Suprapubic skin (tissue), 4 donors: ENCODE results near the gene USP3. TPM values are rescaled to one million over a fixed set of nuclear protein-coding genes. Genes with fewer than 3 reads are reported as not detected.
A peak's percentile ranks its signal among the peaks of the same experiment; 100 is the strongest.

Experiments
- DNase-seq, 2 donors: peaks; one replicate each; pipeline ENCODE4 v3.0.0-alpha.2; 2019; ENCODE audit warnings: low spot score in 2 of 2
- H3K27ac ChIP-seq: fragments of 200-600 bp; sonication (generic); one replicate; pipeline ENCODE4 v1.5.1; 2019
- H3K27me3 ChIP-seq: fragments of 200-600 bp; sonication (generic); one replicate; pipeline ENCODE4 v1.5.1; 2019
- H3K36me3 ChIP-seq: fragments of 200-600 bp; sonication (generic); one replicate; pipeline ENCODE4 v1.5.1; 2019
- H3K4me1 ChIP-seq: fragments of 200-600 bp; sonication (generic); one replicate; pipeline ENCODE4 v1.5.1; 2019
- H3K4me3 ChIP-seq: fragments of 200-600 bp; sonication (generic); one replicate; pipeline ENCODE4 v1.5.1; 2019; ENCODE audit warnings: mild to moderate bottlenecking
- H3K9me3 ChIP-seq: fragments of 200-600 bp; sonication (generic); one replicate; pipeline ENCODE4 v1.5.1; 2019
- EP300 ChIP-seq: sonication (generic); formaldehyde crosslinking; IDR thresholded peaks from one replicate; pipeline ENCODE4 v1.6.1; 2017; ENCODE audit warnings: antibody characterized with exemption
- POLR2A ChIP-seq, 2 donors: fragments of 450-650 bp; IDR thresholded peaks; one replicate each; pipeline ENCODE4 v1.6.1; 2017; ENCODE audit warnings: antibody characterized with exemption in 2 of 2, mild to moderate bottlenecking in 2 of 2, moderate library complexity in 2 of 2
- POLR2AphosphoS5 ChIP-seq, 3 donors: sonication (generic); formaldehyde crosslinking; IDR thresholded peaks; one replicate each; pipeline ENCODE4 v1.6.1; 2017; ENCODE audit warnings: antibody characterized with exemption in 3 of 3
- WGBS: methylation state at CpG from one replicate; pipeline ENCODE4 v1.1.5; 2018; 5-methylcytosine and 5-hydroxymethylcytosine counted together
- total RNA-seq, 4 donors: library from RNA; depleted of rRNA; stranded (reverse); fragments of >200 nt; gene quantifications; one replicate each; pipeline ENCODE4 v1.1.0, GENCODE V29; 2016
- TF ChIP-seq, protein P1 (sequence below), 2 donors: fragments of 200-600 bp in 1 of 2; fragments of 450-650 bp in 1 of 2; sonication (generic) in 1 of 2; IDR thresholded peaks; one replicate each; pipeline ENCODE4 v1.5.1; 2016 to 2019; ENCODE audit warnings: antibody characterized with exemption in 2 of 2, mild to moderate bottlenecking in 1 of 2, moderate library complexity in 1 of 2

Gene USP3, protein sequence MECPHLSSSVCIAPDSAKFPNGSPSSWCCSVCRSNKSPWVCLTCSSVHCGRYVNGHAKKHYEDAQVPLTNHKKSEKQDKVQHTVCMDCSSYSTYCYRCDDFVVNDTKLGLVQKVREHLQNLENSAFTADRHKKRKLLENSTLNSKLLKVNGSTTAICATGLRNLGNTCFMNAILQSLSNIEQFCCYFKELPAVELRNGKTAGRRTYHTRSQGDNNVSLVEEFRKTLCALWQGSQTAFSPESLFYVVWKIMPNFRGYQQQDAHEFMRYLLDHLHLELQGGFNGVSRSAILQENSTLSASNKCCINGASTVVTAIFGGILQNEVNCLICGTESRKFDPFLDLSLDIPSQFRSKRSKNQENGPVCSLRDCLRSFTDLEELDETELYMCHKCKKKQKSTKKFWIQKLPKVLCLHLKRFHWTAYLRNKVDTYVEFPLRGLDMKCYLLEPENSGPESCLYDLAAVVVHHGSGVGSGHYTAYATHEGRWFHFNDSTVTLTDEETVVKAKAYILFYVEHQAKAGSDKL
- 100 to 1,000 TPM in 1 of 4 donors, 10 to 100 TPM in 3; 43.2 to 105 (median 48.0) TPM for total RNA-seq

DNA sequence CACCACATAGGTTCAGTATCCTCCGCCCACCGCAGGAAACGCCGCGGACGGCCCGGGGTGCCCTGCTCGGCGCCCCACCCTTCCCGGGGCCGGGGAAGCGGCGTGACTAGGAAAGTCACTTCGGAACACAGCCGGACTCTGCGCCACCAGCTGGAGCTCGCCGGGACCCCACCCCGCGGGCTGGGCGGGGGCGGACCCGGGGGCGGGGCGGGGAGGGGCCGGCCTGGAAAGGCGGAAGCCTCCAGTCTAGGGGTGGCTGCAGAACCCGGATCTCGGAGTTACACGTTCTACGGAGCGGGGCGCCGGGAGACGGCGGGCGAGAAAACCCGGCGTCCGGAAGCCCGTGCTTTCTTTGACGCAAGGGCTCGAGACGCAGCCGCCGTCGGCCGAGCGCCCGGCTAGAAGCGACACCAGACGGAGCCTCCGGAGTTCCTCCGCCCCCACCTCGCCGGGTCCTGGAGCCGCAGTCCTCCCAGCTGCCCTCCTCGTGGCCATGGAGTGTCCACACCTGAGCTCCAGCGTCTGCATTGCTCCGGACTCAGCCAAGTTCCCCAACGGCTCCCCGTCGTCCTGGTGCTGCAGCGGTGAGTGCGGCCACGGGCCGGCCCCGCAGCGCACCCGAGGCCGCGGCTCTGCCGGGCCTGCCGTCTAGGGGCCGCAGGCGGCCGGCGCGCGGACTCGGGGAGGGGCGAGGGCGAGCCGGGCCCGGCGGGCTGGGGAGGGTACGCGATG is at the start of gene USP3:
Gene USP3, plus strand, starts transcription at position 347 of the 732 bp plus-strand sequence. Its CDS starts 147 bp downstream, at position 494.
- no peaks in the 10 kb centered on the region for H3K27me3 ChIP-seq

DNA sequence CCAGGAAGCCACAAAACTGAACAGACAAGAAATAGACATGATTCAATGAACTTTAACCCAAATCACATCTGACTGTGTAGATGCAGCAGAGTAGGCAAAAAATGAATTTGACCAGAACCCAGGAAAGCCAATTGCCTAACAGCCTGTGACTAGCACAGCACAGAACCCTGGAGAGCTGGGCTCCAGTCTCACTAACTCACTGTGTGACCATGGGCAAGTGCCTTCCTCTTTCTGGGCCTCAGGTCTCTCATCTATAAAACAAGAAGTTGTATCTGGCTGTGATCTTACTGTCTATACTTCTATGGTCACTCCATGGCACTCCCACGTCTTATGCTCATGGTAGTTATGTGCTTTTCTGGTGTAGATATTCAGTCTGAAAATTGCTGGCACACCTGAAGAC is 48.1 kb upstream of the USP3 start:
- Histone ChIP-seq H3K4me1 (no peaks in the 10 kb centered on the region), H3K27me3 (no peaks in the 10 kb centered on the region), H3K27ac (no peak overlapping the region), H3K9me3 (no peaks in the 10 kb centered on the region), H3K36me3 (no peaks in the 10 kb centered on the region), H3K4me3 (no peak overlapping the region)
- DNase-seq, result peak in 1 of 2 donors; percentile 34
- TF ChIP-seq POLR2AphosphoS5 (IDR thresholded peaks at IDR 0.05) (no peak), EP300 (no peak)
- WGBS, result 88% methylated on average over 1 of the region's 1 CpG

More for the DNA sequence above, at the start of gene USP3:
- Histone ChIP-seq H3K27ac (peak within 1 kb of the TSS; percentile 96), H3K4me1 (peaks cover 70% of the 10 kb centered on the region), H3K9me3 (no peaks in the 10 kb centered on the region), H3K36me3 (no peaks in the 10 kb centered on the region), H3K4me3 (peak within 1 kb of the TSS; percentile 90)
- TF ChIP-seq POLR2AphosphoS5 (IDR thresholded peaks at IDR 0.05) (peak; percentile 14 to 59 (median 38)), POLR2A (IDR thresholded peaks at IDR 0.05) (peak in 1 of 2 donors; percentile 84), EP300 (no peak)
- TF ChIP-seq, protein P1, sequence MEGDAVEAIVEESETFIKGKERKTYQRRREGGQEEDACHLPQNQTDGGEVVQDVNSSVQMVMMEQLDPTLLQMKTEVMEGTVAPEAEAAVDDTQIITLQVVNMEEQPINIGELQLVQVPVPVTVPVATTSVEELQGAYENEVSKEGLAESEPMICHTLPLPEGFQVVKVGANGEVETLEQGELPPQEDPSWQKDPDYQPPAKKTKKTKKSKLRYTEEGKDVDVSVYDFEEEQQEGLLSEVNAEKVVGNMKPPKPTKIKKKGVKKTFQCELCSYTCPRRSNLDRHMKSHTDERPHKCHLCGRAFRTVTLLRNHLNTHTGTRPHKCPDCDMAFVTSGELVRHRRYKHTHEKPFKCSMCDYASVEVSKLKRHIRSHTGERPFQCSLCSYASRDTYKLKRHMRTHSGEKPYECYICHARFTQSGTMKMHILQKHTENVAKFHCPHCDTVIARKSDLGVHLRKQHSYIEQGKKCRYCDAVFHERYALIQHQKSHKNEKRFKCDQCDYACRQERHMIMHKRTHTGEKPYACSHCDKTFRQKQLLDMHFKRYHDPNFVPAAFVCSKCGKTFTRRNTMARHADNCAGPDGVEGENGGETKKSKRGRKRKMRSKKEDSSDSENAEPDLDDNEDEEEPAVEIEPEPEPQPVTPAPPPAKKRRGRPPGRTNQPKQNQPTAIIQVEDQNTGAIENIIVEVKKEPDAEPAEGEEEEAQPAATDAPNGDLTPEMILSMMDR (IDR thresholded peaks at IDR 0.05), result peak in 1 of 2 donors; percentile 56
- WGBS, result 0% methylated on average over 21 of the region's 88 CpGs
- peak; percentile 96 for DNase-seq

DNA sequence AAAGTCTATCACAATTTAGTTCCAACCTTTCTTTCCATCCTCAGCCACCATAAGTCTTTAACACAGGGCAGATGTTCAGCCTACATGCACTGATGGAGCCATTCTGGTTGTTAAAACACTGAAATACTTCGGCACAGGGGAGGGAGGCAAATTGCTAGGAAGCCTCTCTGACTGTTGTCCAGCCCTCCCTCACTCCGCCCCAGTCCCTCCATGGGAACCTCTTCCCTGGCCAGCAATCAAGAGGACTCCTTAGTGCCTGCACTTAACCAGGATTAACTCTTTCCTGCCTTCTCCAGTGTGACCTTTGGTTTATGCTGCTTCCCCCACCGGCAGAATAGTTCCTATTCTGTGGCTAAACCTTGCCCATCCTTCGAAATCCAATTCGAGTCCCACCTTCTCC is 47.0 kb upstream of the USP3 start:
- Histone ChIP-seq H3K4me3 (no peak overlapping the region), H3K4me1 (no peaks in the 10 kb centered on the region), H3K36me3 (no peaks in the 10 kb centered on the region), H3K9me3 (no peaks in the 10 kb centered on the region), H3K27me3 (no peaks in the 10 kb centered on the region), H3K27ac (no peak overlapping the region)
- WGBS, result 54% methylated on average over 5 of the region's 5 CpGs
- peak in 1 of 2 donors; percentile 4 for DNase-seq
- TF ChIP-seq EP300, result no peak
- no peak for TF ChIP-seq POLR2A (IDR thresholded peaks at IDR 0.05)
- no peak for TF ChIP-seq POLR2AphosphoS5 (IDR thresholded peaks at IDR 0.05)
- TF ChIP-seq, protein P1 (IDR thresholded peaks at IDR 0.05), result no peak

DNA sequence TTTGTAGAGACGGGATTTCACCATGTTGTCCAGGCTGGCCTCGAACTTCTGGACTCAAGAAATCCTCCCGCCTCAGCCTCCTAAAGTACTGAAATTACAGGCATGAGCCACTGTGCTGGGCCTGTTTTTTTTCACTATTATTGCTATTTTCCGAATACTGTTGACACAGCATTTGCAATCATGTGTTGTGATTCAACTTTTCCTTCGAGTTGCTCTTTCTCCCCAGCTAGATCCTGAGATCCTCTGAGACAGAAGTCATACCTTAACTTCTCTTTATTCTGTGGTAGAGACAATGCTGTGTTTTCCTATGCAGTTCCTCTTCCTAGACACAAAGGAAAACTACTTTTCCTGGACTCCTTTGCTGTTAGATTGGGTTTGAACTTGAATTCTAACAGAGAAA is 46.4 kb upstream of the USP3 start:
- no peak for TF ChIP-seq POLR2A (IDR thresholded peaks at IDR 0.05)
- no peak for TF ChIP-seq EP300
- TF ChIP-seq, protein P1 (IDR thresholded peaks at IDR 0.05), result no peak
- TF ChIP-seq POLR2AphosphoS5 (IDR thresholded peaks at IDR 0.05), result no peak
- H3K9me3 ChIP-seq, result no peaks in the 10 kb centered on the region
- H3K27ac ChIP-seq, result no peak overlapping the region
- no peaks in the 10 kb centered on the region for H3K4me1 ChIP-seq
- no peak overlapping the region for H3K4me3 ChIP-seq
- no peaks in the 10 kb centered on the region for H3K27me3 ChIP-seq
- 84% methylated on average over 5 of the region's 5 CpGs for WGBS
- DNase-seq, result peak in 1 of 2 donors; percentile 13
- no peaks in the 10 kb centered on the region for H3K36me3 ChIP-seq

DNA sequence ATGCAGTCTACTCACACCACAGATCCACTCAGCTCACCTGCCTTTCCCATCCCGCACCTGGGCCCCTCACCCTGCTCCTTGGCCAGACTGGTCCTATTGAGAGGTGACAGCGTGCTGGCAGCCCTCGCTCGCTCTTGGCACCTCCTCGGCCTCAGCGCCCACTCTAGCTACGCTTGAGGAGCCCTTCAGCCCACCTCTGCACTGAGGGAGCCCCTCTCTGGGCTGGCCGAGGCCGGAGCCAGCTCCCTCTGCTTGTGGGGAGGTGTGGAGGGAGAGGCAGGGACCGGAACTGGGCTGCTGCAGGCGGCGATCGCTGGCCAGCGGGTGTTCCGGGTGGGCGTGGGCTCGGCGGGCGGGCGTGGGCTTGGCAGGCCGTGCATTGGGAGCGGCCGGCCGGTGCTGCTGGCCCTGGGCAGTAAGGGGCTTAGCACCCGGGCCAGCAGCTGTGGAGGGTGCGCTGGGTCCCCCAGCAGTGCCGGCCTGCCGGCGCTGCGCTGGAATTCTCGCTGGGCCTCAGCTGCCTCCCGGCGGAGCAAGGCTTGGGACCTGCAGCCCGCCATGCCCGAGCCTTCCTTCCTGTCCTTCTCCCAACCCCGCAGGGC is 45.5 kb upstream of the USP3 start:
- 83% methylated on average over 23 of the region's 36 CpGs for WGBS
- H3K27ac ChIP-seq, result no peak overlapping the region
- no peak for TF ChIP-seq POLR2A (IDR thresholded peaks at IDR 0.05)
- no peak for TF ChIP-seq POLR2AphosphoS5 (IDR thresholded peaks at IDR 0.05)
- TF ChIP-seq EP300, result no peak
- TF ChIP-seq, protein P1 (IDR thresholded peaks at IDR 0.05), result no peak

More for the DNA sequence above, 45.5 kb upstream of the USP3 start:
- no peaks in the 10 kb centered on the region for H3K36me3 ChIP-seq
- H3K4me3 ChIP-seq, result no peak overlapping the region
- H3K9me3 ChIP-seq, result no peaks in the 10 kb centered on the region
- H3K27me3 ChIP-seq, result no peaks in the 10 kb centered on the region
- H3K4me1 ChIP-seq, result peaks cover 4% of the 10 kb centered on the region
- no peak for DNase-seq
